WTC11 (cell line): ENCODE measurements around the gene NFIC.

Experiments
- ARID4B ChIP-seq: sonication (generic); formaldehyde crosslinking; IDR thresholded peaks from 2 replicates; pipeline ENCODE4 v1.8.0; 2023; ENCODE audit warnings: missing genetic modification reagents, mild to moderate bottlenecking, borderline replicate concordance
- ATF3 ChIP-seq: sonication (generic); formaldehyde crosslinking; conservative IDR thresholded peaks from 2 replicates; pipeline ENCODE4 v1.8.1; 2022; ENCODE audit warnings: mild to moderate bottlenecking, missing genetic modification reagents
- EMX1 ChIP-seq: fragments of 250-450 bp; sonication (Bioruptor Pico); IDR thresholded peaks from 2 replicates; pipeline ENCODE4 v1.8.0; 2021; ENCODE audit warnings: mild to moderate bottlenecking
- ESRRA ChIP-seq: sonication (generic); formaldehyde crosslinking; IDR thresholded peaks from 2 replicates; pipeline ENCODE4 v1.8.1; 2022; ENCODE audit warnings: mild to moderate bottlenecking, missing genetic modification reagents, borderline replicate concordance
- MAX ChIP-seq: sonication (generic); formaldehyde crosslinking; IDR thresholded peaks from 2 replicates; pipeline ENCODE4 v1.8.0; 2022; ENCODE audit warnings: mild to moderate bottlenecking, missing genetic modification reagents
- NR2C2 ChIP-seq: sonication (generic); formaldehyde crosslinking; IDR thresholded peaks from 2 replicates; pipeline ENCODE4 v1.8.0; 2022; ENCODE audit warnings: mild to moderate bottlenecking, missing genetic modification reagents
- SMAD3 ChIP-seq: sonication (generic); formaldehyde crosslinking; IDR thresholded peaks from 2 replicates; pipeline ENCODE4 v1.8.0; 2022; ENCODE audit warnings: missing genetic modification reagents, mild to moderate bottlenecking, borderline replicate concordance
- USF1 ChIP-seq: sonication (generic); formaldehyde crosslinking; IDR thresholded peaks from 2 replicates; pipeline ENCODE4 v1.8.0; 2022; ENCODE audit warnings: mild to moderate bottlenecking, missing genetic modification reagents
- USF2 ChIP-seq: sonication (generic); formaldehyde crosslinking; IDR thresholded peaks from 2 replicates; pipeline ENCODE4 v1.8.1; 2023; ENCODE audit warnings: mild to moderate bottlenecking, missing genetic modification reagents, moderate library complexity
- ZNF138 ChIP-seq: sonication (generic); formaldehyde crosslinking; conservative IDR thresholded peaks from 2 replicates; pipeline ENCODE4 v1.8.1; 2022; ENCODE audit warnings: mild to moderate bottlenecking, moderate library complexity, missing genetic modification reagents
- ZNF232 ChIP-seq: sonication (generic); formaldehyde crosslinking; IDR thresholded peaks from 2 replicates; pipeline ENCODE4 v1.8.0; 2022; ENCODE audit warnings: mild to moderate bottlenecking, missing genetic modification reagents
- TF ChIP-seq, protein P1 (sequence below): fragments of 200-600 bp; IDR thresholded peaks from 2 replicates; pipeline ENCODE4 v1.8.0; 2022; ENCODE audit warnings: antibody characterized with exemption

- no peak for TF ChIP-seq NR2C2
- TF ChIP-seq ZNF138 (CRISPR knock-in tag): no peak
- TF ChIP-seq EMX1 (CRISPR knock-in tag): no peak
- TF ChIP-seq, protein P1, sequence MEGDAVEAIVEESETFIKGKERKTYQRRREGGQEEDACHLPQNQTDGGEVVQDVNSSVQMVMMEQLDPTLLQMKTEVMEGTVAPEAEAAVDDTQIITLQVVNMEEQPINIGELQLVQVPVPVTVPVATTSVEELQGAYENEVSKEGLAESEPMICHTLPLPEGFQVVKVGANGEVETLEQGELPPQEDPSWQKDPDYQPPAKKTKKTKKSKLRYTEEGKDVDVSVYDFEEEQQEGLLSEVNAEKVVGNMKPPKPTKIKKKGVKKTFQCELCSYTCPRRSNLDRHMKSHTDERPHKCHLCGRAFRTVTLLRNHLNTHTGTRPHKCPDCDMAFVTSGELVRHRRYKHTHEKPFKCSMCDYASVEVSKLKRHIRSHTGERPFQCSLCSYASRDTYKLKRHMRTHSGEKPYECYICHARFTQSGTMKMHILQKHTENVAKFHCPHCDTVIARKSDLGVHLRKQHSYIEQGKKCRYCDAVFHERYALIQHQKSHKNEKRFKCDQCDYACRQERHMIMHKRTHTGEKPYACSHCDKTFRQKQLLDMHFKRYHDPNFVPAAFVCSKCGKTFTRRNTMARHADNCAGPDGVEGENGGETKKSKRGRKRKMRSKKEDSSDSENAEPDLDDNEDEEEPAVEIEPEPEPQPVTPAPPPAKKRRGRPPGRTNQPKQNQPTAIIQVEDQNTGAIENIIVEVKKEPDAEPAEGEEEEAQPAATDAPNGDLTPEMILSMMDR: no peak
- no peak for TF ChIP-seq ZNF232 (CRISPR knock-in tag)
- TF ChIP-seq ARID4B (CRISPR knock-in tag): no peak
- no peak for TF ChIP-seq USF1 (CRISPR knock-in tag)
- no peak for TF ChIP-seq MAX (CRISPR knock-in tag)
- no peak for TF ChIP-seq SMAD3 (CRISPR knock-in tag)
- TF ChIP-seq ATF3 (CRISPR knock-in tag): no peak
- no peak for TF ChIP-seq ESRRA (CRISPR knock-in tag)
- no peak for TF ChIP-seq USF2 (CRISPR knock-in tag)
Observed at GRCh38 chr19:3348042-3348441, 18.3 kb upstream of the NFIC start.
